PC-9 (cell line): ENCODE measurements around the gene DDHD1. TPM values are rescaled to one million over a fixed set of nuclear protein-coding genes. Genes with fewer than 3 reads are reported as not detected.

Experiments
- BruUV-seq: library from RNA; stranded (reverse); fragments of 400-500 nt; replicated peaks from 2 replicates; lab custom pipeline; 2021; lab: Mats Ljungman, UMichigan
- CTCF ChIA-PET: fragments of 300-600 bp; sonication (Branson Sonifier 250); formaldehyde crosslinking; loops from one replicate; lab custom pipeline; 2022; ENCODE audit warnings: antibody characterized with exemption; lab: Charles Lee
- POLR2A ChIA-PET: fragments of 300-600 bp; sonication (Branson Sonifier 250); formaldehyde crosslinking; loops from one replicate; lab custom pipeline; 2022; ENCODE audit warnings: antibody characterized with exemption; ENCODE audit not compliant: unreplicated experiment; lab: Charles Lee
- DNase-seq, 2 experiments: peaks; one replicate each; pipeline versions ENCODE4 v3.0.0 to v3.0.0-alpha.2; 2015 to 2022; ENCODE audit warnings: mixed read lengths in 1 of 2
- H2AFZ ChIP-seq: fragments of 200-600 bp; sonication (generic); 2 replicates; pipeline ENCODE4 v1.8.1; 2017; ENCODE audit warnings: antibody characterized with exemption
- H3F3A ChIP-seq: fragments of 200-600 bp; sonication (generic); 2 replicates; pipeline ENCODE4 v1.8.1; 2017; ENCODE audit warnings: antibody characterized with exemption, mild to moderate bottlenecking, low read depth; ENCODE audit not compliant: insufficient read depth
- H3K27ac ChIP-seq: fragments of 200-600 bp; sonication (generic); 2 replicates; pipeline ENCODE4 v1.6.1; 2016; ENCODE audit warnings: mixed run types
- H3K27me3 ChIP-seq: fragments of 200-600 bp; sonication (generic); 2 replicates; pipeline ENCODE4 v1.6.1; 2016; ENCODE audit warnings: low read depth, mixed run types; ENCODE audit not compliant: insufficient read depth
- H3K36me3 ChIP-seq: fragments of 200-600 bp; sonication (generic); 2 replicates; pipeline ENCODE4 v1.6.1; 2016; ENCODE audit warnings: low read depth, mixed run types
- H3K4me1 ChIP-seq: fragments of 200-600 bp; sonication (generic); replicated peaks from 2 replicates; pipeline ENCODE4 v1.6.1; 2016; ENCODE audit warnings: mixed run types; ENCODE audit not compliant: insufficient read depth
- H3K4me2 ChIP-seq: fragments of 200-600 bp; sonication (generic); 2 replicates; pipeline ENCODE4 v1.6.1; 2017; ENCODE audit warnings: mixed run types
- H3K4me3 ChIP-seq: fragments of 200-600 bp; sonication (generic); 2 replicates; pipeline ENCODE4 v1.6.1; 2016; ENCODE audit warnings: mixed run types
- H3K79me2 ChIP-seq: fragments of 200-600 bp; sonication (generic); 2 replicates; pipeline ENCODE4 v1.6.1; 2017; ENCODE audit warnings: low read depth, mixed run types
- H3K9me2 ChIP-seq: fragments of 200-600 bp; sonication (generic); 2 replicates; pipeline ENCODE4 v1.8.1; 2017; ENCODE audit warnings: mild to moderate bottlenecking; ENCODE audit not compliant: insufficient read depth
- H3K9me3 ChIP-seq: fragments of 200-600 bp; sonication (generic); 2 replicates; pipeline ENCODE4 v1.8.1; 2016; ENCODE audit warnings: low read depth; ENCODE audit not compliant: insufficient read depth
- H4K20me1 ChIP-seq: fragments of 200-600 bp; sonication (generic); 2 replicates; pipeline ENCODE4 v1.8.1; 2017; ENCODE audit not compliant: insufficient read depth
- EZH2 ChIP-seq: fragments of 200-600 bp; sonication (generic); IDR thresholded peaks from 2 replicates; pipeline ENCODE4 v1.8.0; 2017; ENCODE audit warnings: antibody characterized with exemption, low read depth
- intact Hi-C: fragments of 100-400 bp; cut with micrococcal nuclease; formaldehyde crosslinking; loops from one replicate; pipeline ENCODE4 v1.10.0; 2022; ENCODE audit not compliant: unreplicated experiment
- total RNA-seq: library from RNA; stranded (reverse); gene quantifications from 2 replicates; pipeline ENCODE4 v1.2.3, GENCODE V29; 2021
- TF ChIP-seq, protein P1 (sequence below): fragments of 200-600 bp; sonication (generic); conservative IDR thresholded peaks from 2 replicates; pipeline ENCODE4 v1.6.1; 2017; ENCODE audit warnings: mixed run types, antibody characterized with exemption, mild to moderate bottlenecking, moderate library complexity

The DDHD1 gene
- total RNA-seq, 1 experiment from 2014 or later = 11.3 TPM

DNA sequence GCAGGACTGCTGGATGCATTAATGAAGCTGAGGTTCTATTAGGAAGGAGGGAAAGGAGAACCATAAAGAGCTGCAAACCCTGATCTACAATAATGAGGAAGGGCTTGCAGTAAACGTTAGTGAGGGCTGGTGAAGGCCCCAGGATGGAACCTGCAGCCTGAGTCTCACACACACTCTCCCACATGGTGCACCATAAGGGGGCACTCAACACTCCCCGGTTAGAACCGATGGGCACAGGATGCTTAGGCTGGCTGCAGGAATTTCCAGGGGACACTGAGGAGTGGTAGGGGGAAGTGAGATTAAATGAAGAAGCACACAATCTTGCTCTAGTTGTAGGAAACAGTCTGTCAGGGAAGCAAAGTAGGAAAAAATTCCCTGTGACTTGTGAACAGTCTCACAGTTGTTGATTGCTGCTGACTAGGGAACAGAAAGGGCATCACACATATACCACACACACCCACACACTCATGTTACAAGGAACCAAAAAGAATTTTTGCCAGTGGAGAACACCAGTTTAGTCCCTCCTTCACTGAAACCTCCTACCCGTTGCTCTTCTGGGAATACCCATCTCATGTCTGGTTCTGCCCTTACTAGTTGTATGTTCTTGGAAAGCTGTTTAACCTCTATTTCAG, 146.1 kb downstream of the DDHD1 start:
- intact Hi-C loops = no loop called here
- BruUV-seq = no TSS peak
- Histone ChIP-seq H3K27me3 (no peaks in the 10 kb centered on the region), H3K79me2 (no peaks in the 10 kb centered on the region), H3K36me3 (no peaks in the 10 kb centered on the region), H3K9me3 (no peaks in the 10 kb centered on the region), H3K27ac (no peak overlapping the region), H3F3A (no peaks in the 10 kb centered on the region), H4K20me1 (no peaks in the 10 kb centered on the region), H3K4me2 (no peak overlapping the region), H3K4me3 (no peak overlapping the region), H3K9me2 (no peaks in the 10 kb centered on the region), H2AFZ (no peak overlapping the region), H3K4me1 (no peaks in the 10 kb centered on the region)
- CTCF ChIA-PET = no interaction called here
- TF ChIP-seq, protein P1, sequence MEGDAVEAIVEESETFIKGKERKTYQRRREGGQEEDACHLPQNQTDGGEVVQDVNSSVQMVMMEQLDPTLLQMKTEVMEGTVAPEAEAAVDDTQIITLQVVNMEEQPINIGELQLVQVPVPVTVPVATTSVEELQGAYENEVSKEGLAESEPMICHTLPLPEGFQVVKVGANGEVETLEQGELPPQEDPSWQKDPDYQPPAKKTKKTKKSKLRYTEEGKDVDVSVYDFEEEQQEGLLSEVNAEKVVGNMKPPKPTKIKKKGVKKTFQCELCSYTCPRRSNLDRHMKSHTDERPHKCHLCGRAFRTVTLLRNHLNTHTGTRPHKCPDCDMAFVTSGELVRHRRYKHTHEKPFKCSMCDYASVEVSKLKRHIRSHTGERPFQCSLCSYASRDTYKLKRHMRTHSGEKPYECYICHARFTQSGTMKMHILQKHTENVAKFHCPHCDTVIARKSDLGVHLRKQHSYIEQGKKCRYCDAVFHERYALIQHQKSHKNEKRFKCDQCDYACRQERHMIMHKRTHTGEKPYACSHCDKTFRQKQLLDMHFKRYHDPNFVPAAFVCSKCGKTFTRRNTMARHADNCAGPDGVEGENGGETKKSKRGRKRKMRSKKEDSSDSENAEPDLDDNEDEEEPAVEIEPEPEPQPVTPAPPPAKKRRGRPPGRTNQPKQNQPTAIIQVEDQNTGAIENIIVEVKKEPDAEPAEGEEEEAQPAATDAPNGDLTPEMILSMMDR = no peak
- no peak for TF ChIP-seq EZH2
- DNase-seq = no peak
- POLR2A ChIA-PET = no interaction called here

- Histone ChIP-seq H3K36me3 (no peaks in the 10 kb centered on the region), H3F3A (no peaks in the 10 kb centered on the region), H3K4me2 (no peak overlapping the region), H2AFZ (no peak overlapping the region), H3K4me1 (no peaks in the 10 kb centered on the region), H3K79me2 (no peaks in the 10 kb centered on the region), H3K9me2 (no peaks in the 10 kb centered on the region), H3K4me3 (no peak overlapping the region), H3K9me3 (no peaks in the 10 kb centered on the region), H4K20me1 (no peaks in the 10 kb centered on the region), H3K27me3 (no peaks in the 10 kb centered on the region), H3K27ac (no peak overlapping the region)
- POLR2A ChIA-PET = no interaction called here
- CTCF ChIA-PET = no interaction called here
- no TSS peak for BruUV-seq
- intact Hi-C loops = no loop called here
- no peak for TF ChIP-seq EZH2
- TF ChIP-seq, protein P1 = no peak
- DNase-seq = no peak
Measured at GRCh38 chr14:53004976-53005375, 148.1 kb downstream of the DDHD1 start.

DNA sequence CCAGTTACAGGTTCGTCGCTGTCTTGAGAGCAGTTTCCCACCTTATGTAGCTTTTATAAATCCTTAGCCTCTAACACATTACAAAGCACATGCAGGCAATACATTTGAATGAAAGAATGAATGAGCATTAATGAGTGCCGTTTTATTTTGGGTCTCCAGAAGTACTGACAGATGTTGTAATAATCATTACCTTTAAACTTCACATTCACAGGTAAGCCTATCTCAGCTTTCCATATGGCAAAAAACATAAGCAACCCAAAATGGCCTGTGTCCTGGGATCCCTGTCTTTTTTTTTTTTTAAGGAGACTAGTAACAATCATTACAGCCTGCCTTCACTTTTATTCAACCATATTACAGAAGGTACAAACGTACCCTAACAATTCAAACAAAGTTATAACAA, 149.3 kb downstream of the DDHD1 start:
- Histone ChIP-seq H3K9me3 (no peaks in the 10 kb centered on the region), H3K36me3 (no peaks in the 10 kb centered on the region), H2AFZ (no peak overlapping the region), H3K79me2 (no peaks in the 10 kb centered on the region), H4K20me1 (no peaks in the 10 kb centered on the region), H3K27me3 (no peaks in the 10 kb centered on the region), H3K9me2 (no peaks in the 10 kb centered on the region), H3K4me1 (no peaks in the 10 kb centered on the region), H3F3A (no peaks in the 10 kb centered on the region), H3K4me3 (no peak overlapping the region), H3K27ac (no peak overlapping the region), H3K4me2 (no peak overlapping the region)
- CTCF ChIA-PET = no interaction called here
- no TSS peak for BruUV-seq
- no peak for DNase-seq
- intact Hi-C loops = no loop called here
- TF ChIP-seq, protein P1 = no peak
- no peak for TF ChIP-seq EZH2
- POLR2A ChIA-PET = no interaction called here
